Ovary (tissue), 9 donors: ENCODE results near the gene SPAG16. TPM values are rescaled to one million over a fixed set of nuclear protein-coding genes. Genes with fewer than 3 reads are reported as not detected.
"Not testable (repeated sequence)": the region's sequence is repeated elsewhere in the genome, so short reads cannot be mapped to it uniquely, and the experiment has no call there.

ENCODE experiments used
- DNase-seq, 5 donors: peaks; one replicate each; pipeline ENCODE4 v3.0.0-alpha.2; 2019 to 2020
- H3K27ac ChIP-seq, 2 donors: fragments of 200-600 bp; one replicate each; pipeline versions ENCODE4 v1.5.1 to v1.8.0; 2019 to 2022
- H3K27me3 ChIP-seq: fragments of 200-600 bp; one replicate; pipeline ENCODE4 v1.8.0; 2022
- H3K36me3 ChIP-seq: fragments of 200-600 bp; sonication (generic); one replicate; pipeline ENCODE4 v1.5.1; 2019
- H3K4me1 ChIP-seq: one replicate; pipeline ENCODE4 v1.8.1; 2013; ENCODE audit warnings: mild to moderate bottlenecking, moderate library complexity; ENCODE audit not compliant: insufficient read depth
- H3K4me3 ChIP-seq: fragments of 200-600 bp; sonication (generic); one replicate; pipeline ENCODE4 v1.5.1; 2017
- H3K9me3 ChIP-seq, 2 donors: fragments of 200-600 bp in 1 of 2; sonication (generic) in 1 of 2; one replicate each; pipeline versions ENCODE4 v1.5.1 to v1.8.1; 2013 to 2019; ENCODE audit warnings: mild to moderate bottlenecking in 1 of 2, moderate library complexity in 1 of 2
- CTCF ChIP-seq, 3 donors: fragments of 450-650 bp in 2 of 3; fragments of 200-600 bp in 1 of 3; IDR thresholded peaks; one replicate each; pipeline versions ENCODE4 v1.5.1 to v1.8.0; 2016 to 2022; ENCODE audit warnings: antibody characterized with exemption in 3 of 3, mild to moderate bottlenecking in 1 of 3
- EP300 ChIP-seq: sonication (generic); formaldehyde crosslinking; IDR thresholded peaks from one replicate; pipeline ENCODE4 v1.6.1; 2017; ENCODE audit warnings: antibody characterized with exemption
- POLR2A ChIP-seq: fragments of 450-650 bp; IDR thresholded peaks from one replicate; pipeline ENCODE4 v1.6.1; 2017; ENCODE audit warnings: antibody characterized with exemption, mild to moderate bottlenecking, moderate library complexity
- WGBS, 3 donors: extraction: QIAGEN DNeasy Blood & Tissue Kit in 1 of 3; methylation state at CpG; one replicate each; pipeline versions ENCODE4 v1.1.5 to v1.1.7; 2013 to 2017; 5-methylcytosine and 5-hydroxymethylcytosine counted together
- intact Hi-C, 4 donors: fragments of 100-400 bp; cut with DNase I; formaldehyde crosslinking; loops; one replicate each; pipeline versions ENCODE4 v1.11.0 to v1.15.1; 2022 to 2023
- polyA plus RNA-seq, 2 donors: library from polyadenylated mRNA; stranded (reverse); fragments of 200-250 nt in 1 of 2; fragments of 350-450 nt in 1 of 2; fragmentation: Illumina TruSeq in 1 of 2; extraction: RNeasy Lipid Tissue Mini Kit (QIAGEN cat#74804) in 1 of 2; gene quantifications; one replicate each; pipeline ENCODE4 v1.2.3, GENCODE V29; 2013 to 2014
- total RNA-seq, 7 donors: library from RNA; depleted of rRNA in 2 of 7; stranded (reverse); fragments of >200 nt in 2 of 7; fragmentation: NEBNext Ultra II Directional in 3 of 7; extraction: Animal tissue kit (Norgen Biotek cat#: 25700) in 3 of 7; gene quantifications; one replicate each; pipeline versions ENCODE4 v1.1.0 to v1.2.4, GENCODE V29; 2016 to 2023
- donor health status: DM: no; HTN: no; CAD: no; lungs with moderate emphysema.
- donor health status: DM: no; HTN: no; CAD: no.
- donor health status: Bipolar disorder and iron deficiency.
- donor health status: DM: yes; HTN: yes; CAD: no.
- donor health status: DM: no; HTN: no; CAD: no.
- donor health status: DM: yes; HTN: yes; CAD: no.

Gene SPAG16
- total and polyA plus RNA-seq, 9 donors = 25.2 to 58.7 (median 28.9) TPM

- Histone ChIP-seq H3K9me3 (no peaks in the 10 kb centered on the region), H3K27me3 (no peaks in the 10 kb centered on the region), H3K4me3 (no peak overlapping the region), H3K36me3 (no peaks in the 10 kb centered on the region), H3K27ac (no peak overlapping the region), H3K4me1 (no peaks in the 10 kb centered on the region)
- intact Hi-C loops = no loop called here
- WGBS, 3 donors = 86 to 91% (median 88%) methylated on average over 1 of the region's 1 CpG
- TF ChIP-seq POLR2A (no peak), CTCF (IDR thresholded peaks at IDR 0.05) (no peak), EP300 (no peak)
- DNase-seq = no peak
These were observed 12.3 kb upstream of the SPAG16 start for GRCh38 chr2:213271947-213272346.

GRCh38 chr2:213274143-213274542 is 10.1 kb upstream of the SPAG16 start:
- Histone ChIP-seq H3K9me3 (no peaks in the 10 kb centered on the region), H3K36me3 (no peaks in the 10 kb centered on the region), H3K27me3 (no peaks in the 10 kb centered on the region), H3K27ac (no peak overlapping the region), H3K4me1 (no peaks in the 10 kb centered on the region), H3K4me3 (no peak overlapping the region)
- intact Hi-C loops = no loop called here
- DNase-seq = no peak
- TF ChIP-seq POLR2A = no peak
- no peak for TF ChIP-seq EP300
- TF ChIP-seq CTCF (IDR thresholded peaks at IDR 0.05) = no peak
- 91 to 92% (median 91%) methylated on average over 1 of the region's 1 CpG for WGBS, 3 donors

GRCh38 chr2:213275265-213275664 is 9.0 kb upstream of the SPAG16 start:
- Histone ChIP-seq H3K36me3 (no peaks in the 10 kb centered on the region), H3K9me3 (no peaks in the 10 kb centered on the region), H3K27me3 (no peaks in the 10 kb centered on the region), H3K4me1 (no peaks in the 10 kb centered on the region), H3K27ac (no peak overlapping the region), H3K4me3 (no peak overlapping the region)
- TF ChIP-seq CTCF (IDR thresholded peaks at IDR 0.05) (no peak), EP300 (no peak), POLR2A (no peak)
- WGBS, 3 donors = 87 to 100% (median 96%) methylated on average over 1 of the region's 1 CpG
- no peak for DNase-seq
- intact Hi-C loops = no loop called here

- H3K4me1 ChIP-seq, H3K4me3 ChIP-seq, H3K27ac ChIP-seq, intact Hi-C loops, H3K27me3 ChIP-seq, H3K36me3 ChIP-seq, DNase-seq, H3K9me3 ChIP-seq: not testable (repeated sequence)
- WGBS, 3 donors = 77 to 87% (median 81%) methylated on average over 2 of the region's 2 CpGs
These were observed 7.1 kb upstream of the SPAG16 start for GRCh38 chr2:213277134-213277533.

GRCh38 chr2:213279116-213279620 is 5.1 kb upstream of the SPAG16 start:
- no peaks in the 10 kb centered on the region for H3K9me3 ChIP-seq
- H3K4me1 ChIP-seq = no peaks in the 10 kb centered on the region
- no peaks in the 10 kb centered on the region for H3K27me3 ChIP-seq
- 47 to 98% (median 91%) methylated on average over 1 of the region's 1 CpG for WGBS, 3 donors
- DNase-seq = no peak
- no peak overlapping the region for H3K4me3 ChIP-seq
- intact Hi-C loops = no loop called here
- no peak overlapping the region for H3K27ac ChIP-seq
- no peak for TF ChIP-seq CTCF (IDR thresholded peaks at IDR 0.05)
- no peak for TF ChIP-seq POLR2A
- no peak for TF ChIP-seq EP300
- no peaks in the 10 kb centered on the region for H3K36me3 ChIP-seq
